Measurements from ENCODE around the gene SRPRA. TPM values are rescaled to one million over a fixed set of nuclear protein-coding genes. Genes with fewer than 3 reads are reported as not detected.

The SRPRA gene
- total RNA-seq, 1 donor from 2014 or later = 47.7 TPM

DNA sequence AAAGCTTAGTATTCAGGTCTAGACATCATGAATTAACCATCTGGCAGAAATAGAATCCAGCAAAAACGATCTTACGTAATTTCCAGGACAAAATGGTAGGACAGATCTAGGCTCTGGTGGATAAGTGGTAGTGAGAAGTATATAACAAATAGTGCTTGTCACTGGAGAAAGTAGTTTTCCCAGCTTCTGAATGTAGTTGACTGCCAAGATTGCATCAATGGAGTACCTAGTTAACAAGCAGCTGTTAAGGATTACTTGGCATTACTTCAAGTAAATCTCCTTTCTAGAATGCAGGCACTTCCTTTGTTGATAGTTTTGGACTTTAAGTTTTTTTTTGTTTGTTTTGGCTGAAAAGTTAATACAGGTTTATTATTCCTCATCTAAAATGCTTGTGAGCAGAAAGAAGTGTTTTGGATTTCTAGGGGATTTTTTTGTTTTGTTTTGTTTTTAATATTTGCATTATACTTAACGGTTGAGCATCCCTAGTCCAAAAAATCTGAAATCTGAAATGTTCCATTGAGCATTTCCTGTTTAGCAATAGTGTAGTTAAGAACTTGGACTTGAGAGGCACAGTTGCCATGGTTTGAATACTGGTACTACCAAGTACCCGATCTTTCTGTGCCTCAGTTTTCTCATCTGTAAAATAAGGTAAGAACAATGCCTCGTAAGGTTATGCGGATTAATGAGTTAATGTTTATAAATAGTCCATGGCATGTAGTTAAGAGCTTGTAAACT, 36.8 kb downstream of the SRPRA start:
- DNase-seq (ENCODE audit: low read depth, low spot score) = peak; percentile 73

DNA sequence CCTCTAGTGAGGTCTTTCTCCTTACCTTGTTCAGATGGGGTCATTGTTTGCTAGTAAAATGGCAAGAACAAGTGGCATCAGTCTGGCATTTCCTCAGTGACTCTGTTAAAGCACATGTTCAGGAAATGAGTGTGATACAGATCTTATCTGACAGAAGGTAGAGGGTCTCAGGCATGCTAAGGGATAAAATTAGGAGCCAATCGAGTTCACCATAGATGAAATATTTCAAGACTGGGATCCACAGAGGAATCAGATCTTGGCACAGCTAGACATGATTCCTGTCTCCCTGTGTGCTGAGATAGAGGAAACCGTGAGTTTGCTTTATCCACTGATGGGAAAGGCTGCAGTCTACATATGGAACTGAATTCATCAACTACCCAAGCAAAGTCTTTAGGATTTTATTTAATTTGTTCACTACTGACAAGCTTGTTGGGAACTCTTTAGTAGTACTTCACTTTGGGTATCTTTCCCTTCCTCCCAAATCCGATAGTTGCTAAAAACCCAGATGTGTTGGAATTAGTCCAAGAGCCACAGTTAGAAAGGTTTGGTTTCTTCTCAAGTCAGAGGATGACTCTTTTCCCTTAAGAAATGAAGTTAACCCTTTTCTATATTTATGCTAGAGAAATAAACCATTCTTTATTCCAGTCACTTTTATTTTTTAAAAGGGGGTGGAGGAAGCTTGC, 38.7 kb downstream of the SRPRA start:
- no peak for DNase-seq (ENCODE audit: low read depth, low spot score)

DNA sequence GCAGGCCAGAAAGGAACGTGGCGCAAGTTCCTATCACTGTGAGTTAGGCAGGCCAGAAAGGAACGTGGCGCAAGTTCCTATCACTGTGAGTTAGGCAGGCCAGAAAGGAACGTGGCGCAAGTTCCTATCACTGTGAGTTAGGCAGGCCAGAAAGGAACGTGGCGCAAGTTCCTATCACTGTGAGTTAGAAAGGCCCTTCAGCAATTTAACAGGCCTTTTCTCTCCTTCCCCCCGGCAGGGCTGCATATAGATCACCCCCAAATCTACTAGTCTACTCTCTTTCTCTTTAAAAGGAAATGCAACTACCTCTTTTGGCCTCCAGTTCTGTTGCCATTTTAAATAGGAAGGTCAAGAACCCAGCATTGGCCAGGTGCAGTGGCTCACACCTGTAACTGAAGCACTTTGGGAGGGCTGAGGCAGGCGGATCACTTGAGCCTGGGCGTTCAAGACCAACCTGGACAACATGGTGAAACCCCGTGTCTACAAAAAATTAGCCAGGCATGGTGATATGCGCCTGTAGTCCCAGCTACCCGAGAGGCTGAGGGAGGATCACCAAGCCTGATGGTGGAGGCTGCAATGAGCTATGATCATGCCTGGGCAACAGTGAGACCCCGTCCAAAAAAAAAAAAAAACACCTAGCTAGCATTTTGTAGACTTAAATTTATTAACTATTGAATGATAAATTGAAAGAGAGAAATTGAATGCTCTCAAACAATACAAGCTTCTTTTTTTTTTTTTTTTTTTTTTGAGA, 42.2 kb downstream of the SRPRA start:
- DNase-seq (ENCODE audit: low read depth, low spot score) = no peak

DNA sequence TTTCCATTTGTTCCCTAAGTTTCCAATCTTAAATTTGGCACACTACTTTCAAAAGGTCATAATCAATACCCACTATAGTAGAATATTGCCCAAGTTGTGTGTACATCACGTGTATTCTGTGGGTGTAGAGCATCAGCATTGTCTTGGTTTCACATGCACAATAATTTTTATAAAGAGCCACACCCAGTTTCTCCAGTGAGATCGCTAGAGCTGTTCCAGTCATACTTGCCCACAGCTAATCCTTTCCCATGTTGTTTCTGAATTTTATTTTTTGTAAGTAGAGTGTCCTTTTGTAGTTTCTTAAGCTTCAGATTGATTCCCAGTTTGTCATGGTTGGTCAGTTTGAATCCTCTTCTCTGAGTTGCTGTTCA, 43.4 kb downstream of the SRPRA start:
- no peak for DNase-seq (ENCODE audit: low read depth, low spot score)

DNA sequence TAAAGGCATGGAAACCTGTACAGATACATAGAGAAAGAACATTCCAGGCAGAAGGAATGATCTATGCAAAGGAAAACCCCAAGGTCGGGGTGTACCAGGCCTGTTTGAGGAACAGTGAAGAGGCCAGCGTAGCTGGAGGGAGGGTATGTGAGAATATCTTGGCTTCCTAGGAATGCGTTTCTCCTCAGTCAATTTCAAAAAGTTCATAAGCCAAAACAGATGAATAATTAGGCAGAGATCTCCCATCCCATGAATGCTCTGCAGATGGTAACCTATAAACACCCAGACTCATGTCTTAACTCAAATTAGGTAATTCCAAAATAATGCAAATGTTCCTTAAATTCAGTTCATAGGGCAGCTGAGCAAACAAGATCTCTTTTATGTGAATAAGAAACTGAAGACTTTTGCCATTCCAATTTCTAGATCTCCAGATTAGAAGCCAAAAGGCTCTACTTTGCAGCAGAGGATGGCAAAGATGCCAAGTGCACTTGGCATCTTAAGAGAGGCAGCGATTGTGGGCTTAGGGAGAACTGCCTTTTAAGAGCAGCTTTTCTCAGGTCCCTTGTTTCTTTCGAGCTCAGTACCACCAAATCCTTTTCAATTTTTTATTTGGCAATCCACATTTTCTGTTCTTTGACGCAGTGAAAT, 43.9 kb downstream of the SRPRA start:
- no peak for DNase-seq (ENCODE audit: low read depth, low spot score)

DNA sequence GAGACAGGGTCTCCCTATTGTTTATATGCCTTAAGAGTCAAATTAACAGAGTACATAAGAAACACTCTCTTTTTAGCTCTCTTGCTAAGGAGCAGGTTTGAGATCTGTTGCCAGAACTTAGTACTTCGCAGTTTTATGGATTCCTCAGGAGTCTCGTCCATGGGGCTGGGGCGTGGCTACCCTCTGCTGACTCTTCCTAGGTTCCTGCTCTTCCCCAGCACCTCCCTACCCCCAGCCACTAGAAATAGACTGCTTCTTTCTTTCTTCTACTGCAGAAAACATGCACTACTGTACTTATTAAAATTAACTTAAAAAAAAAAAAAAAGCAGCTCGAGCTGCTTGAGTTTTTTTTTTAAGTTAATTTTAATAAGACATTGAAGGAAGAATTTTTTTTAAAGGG, 49.1 kb downstream of the SRPRA start:
- no peak for DNase-seq (ENCODE audit: low read depth, low spot score)

DNA sequence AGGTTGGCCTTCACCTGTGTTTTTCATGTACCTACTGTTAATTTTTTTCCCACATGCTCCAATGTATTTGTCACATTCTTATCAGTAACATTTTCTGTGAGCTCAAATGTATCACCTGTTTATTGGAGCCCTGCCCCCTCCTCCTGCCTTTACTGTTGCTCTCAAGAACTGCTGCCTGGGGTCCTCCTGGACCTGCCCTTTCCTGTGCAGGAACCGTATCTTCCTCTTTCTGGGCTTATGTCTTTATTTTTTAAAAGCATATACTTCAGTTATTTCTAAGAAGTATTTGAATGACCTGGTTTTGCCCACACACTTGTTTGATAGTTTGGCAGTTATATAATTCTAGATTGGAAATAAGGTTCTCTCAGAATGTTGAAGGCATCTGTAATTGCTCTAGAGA, 51.2 kb downstream of the SRPRA start:
- DNase-seq (ENCODE audit: low read depth, low spot score) = no peak

DNA sequence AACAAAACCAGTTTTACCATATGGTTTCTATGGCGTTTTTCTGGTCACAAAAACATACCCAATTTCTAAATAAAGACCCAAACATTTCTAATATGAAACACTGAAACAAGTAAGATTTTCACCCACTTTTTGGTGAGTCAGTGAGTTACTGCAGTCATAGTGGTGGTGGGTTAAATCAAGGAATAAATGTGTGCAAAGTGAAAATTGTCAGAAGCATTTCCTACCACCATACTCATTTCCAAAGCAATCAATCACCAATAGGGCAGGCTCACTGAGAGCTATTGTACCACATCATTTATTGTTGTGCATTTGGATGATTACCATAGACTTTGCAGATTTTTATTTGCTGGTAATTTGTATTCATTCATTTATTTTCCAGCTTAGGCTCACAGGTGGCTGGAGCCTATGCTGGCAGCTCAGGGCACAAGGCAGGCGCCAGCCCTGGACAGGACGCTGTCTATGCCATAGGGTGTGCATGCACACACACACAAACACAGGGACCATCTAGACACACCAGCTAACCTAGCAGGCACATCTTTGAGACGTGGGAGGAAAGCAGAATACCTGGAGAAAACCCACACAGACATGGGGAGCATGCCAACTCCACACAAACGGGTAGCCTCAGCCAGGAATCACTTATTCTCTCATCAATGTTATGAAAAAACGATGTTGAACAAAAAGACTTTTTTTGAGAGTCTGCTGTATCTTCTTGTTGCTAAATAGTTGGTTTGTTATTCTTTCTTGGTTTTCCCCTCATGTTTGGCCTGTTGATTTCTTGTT, 52.0 kb downstream of the SRPRA start:
- no peak for DNase-seq (ENCODE audit: low read depth, low spot score)

DNA sequence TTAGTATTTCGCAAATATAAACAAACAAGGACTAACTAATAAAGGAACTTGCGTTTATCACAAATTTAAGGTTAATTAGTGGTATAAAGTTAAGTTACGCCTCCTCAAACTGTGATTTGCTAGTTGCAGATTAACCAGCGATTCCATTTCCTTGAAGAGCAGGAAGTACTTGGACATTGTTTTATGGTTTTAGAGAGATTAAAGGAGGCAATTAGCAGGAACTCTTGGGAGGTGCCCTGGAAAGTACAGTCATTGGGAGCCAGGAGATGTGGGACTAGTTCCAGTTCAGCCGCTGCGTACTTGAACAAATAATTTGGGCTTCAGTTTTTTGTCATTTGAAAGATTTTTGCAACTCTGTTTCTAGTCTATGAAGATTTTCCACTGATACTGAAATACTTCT, 53.9 kb downstream of the SRPRA start:
- DNase-seq (ENCODE audit: low read depth, low spot score) = no peak

DNA sequence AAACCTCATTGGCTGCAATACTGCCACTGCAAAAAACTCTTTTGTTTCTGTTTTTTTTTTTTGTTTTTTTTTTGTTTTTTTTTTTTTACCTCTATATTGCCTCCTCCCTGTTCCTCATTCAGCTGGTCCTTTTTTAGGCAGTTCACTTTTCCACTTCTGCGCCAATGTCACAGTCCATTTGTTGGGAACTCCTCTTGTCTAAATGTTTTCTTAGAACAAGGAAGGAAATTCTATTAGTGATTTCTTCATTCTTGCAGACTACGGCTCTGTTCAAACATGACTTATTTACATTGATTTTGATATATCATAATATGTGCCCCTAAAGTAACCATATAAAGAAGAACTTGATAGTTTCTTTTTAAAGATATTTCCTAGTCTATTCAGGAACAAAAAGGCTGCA, 54.3 kb downstream of the SRPRA start:
- no peak for DNase-seq (ENCODE audit: low read depth, low spot score)

Other genes with a start within 250 kb of the SRPRA start
- gene CDON, start 206.0 kb downstream of the SRPRA start, total RNA-seq = 1.4 and 1.8 TPM in 2 replicates
- gene RPUSD4, start 57.2 kb downstream of the SRPRA start, total RNA-seq = 46.7 TPM in 2 replicates
- 25.6 and 31.0 TPM in 2 replicates for gene FAM118B, start 57.1 kb downstream of the SRPRA start, total RNA-seq
- gene FOXRED1, start 259 bp upstream of the SRPRA start, total RNA-seq = 12.5 and 15.5 TPM in 2 replicates
- gene TIRAP, start 14.2 kb upstream of the SRPRA start, total RNA-seq = 2.4 and 3.2 TPM in 2 replicates
- 13.6 and 15.2 TPM in 2 replicates for gene DCPS, start 35.2 kb upstream of the SRPRA start, total RNA-seq
- 28.2 and 45.3 TPM in 2 replicates for gene ST3GAL4, start 86.8 kb upstream of the SRPRA start, total RNA-seq